Measurements from ENCODE around the gene HS3ST3A1.

Gene HS3ST3A1

DNA sequence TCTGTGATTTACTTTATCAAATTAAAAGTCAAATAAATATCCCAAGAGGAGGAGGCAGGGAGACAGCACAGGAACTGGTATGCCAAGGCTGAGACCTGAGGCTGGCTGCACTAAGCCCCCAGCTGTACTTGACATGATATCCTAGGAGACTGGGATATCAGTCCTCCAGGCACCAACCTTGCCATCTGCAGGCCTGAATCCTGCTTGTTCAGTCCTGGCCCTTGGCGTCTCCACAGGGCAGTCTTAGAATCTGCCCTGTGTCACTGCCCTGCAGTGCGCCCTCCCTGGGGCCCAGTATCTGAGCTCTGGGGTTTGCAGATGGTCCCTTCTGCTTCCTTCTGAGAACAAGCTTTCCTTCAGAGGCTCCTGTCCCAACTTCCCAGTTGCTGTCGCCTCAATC lies 75.9 kb downstream of the HS3ST3A1 start:
- Histone ChIP-seq H3K27me3 (replicated peaks in 2 of 5; ENCODE audit: control insufficient read depth in 4 of 5, insufficient read depth in 5 of 5, low read length in 4 of 5) (no peaks in the 10 kb centered on the region), H3K9me3 (ENCODE audit: control extremely low read depth in 1 of 5, control insufficient read depth in 4 of 5, insufficient read depth in 2 of 5, low read depth in 1 of 5, low read length in 4 of 5) (no peaks in the 10 kb centered on the region), H3K27ac (ENCODE audit: insufficient read depth in 1 of 2, low read depth in 1 of 2, low read length in 2 of 2, poor library complexity in 1 of 2, severe bottlenecking in 2 of 2) (no peak overlapping the region), H3K4me1 (ENCODE audit: control extremely low read depth in 1 of 4, control insufficient read depth in 4 of 4, insufficient read depth in 4 of 4, low read length in 3 of 4) (peaks cover 0 to 3% (median 0%) of the 10 kb centered on the region in 4 experiments), H3K36me3 (ENCODE audit: control insufficient read depth in 4 of 4, insufficient read depth in 4 of 4, low read length in 3 of 4) (no peaks in the 10 kb centered on the region), H3K4me3 (ENCODE audit: control insufficient read depth in 1 of 7, extremely low read depth in 1 of 7, insufficient read depth in 4 of 7, low read depth in 2 of 7, low read length in 6 of 7) (no peak overlapping the region)
- 94% methylated on average over 2 of the region's 3 CpGs for WGBS (ENCODE audit: insufficient coverage)
- ChIA-PET CTCF (no interaction called here), POLR2A (interaction anchor here (0.6 kb wide), 1 partner anchor 47 kb away, joined by 3 read pairs; no protein-coding TSS in a partner anchor)
- DNase-seq, result no peak

DNA sequence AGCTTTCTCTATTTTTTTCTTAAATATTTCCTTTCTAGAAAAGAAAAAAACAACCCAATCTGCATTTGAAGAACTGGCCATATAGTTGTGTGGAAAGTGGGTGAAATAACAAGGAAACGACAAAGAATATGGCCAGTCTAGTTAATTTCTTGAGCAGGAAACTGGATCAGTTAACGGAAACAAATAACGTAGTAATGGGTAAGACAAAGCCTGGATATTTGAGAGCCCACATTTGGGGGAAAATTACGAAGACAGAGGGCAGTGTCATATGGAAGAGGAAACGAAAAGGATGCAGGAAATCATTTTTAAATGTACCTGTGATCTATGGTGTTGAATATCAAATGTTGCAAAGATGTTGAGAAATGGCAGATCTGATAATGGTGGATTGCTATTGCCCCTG lies 78.6 kb downstream of the HS3ST3A1 start:
- H3K27ac ChIP-seq (ENCODE audit: insufficient read depth in 1 of 2, low read depth in 1 of 2, low read length in 2 of 2, poor library complexity in 1 of 2, severe bottlenecking in 2 of 2), result no peak overlapping the region
- ChIA-PET CTCF (interaction anchor here (0.6 kb wide), 1 partner anchor 356 kb away, joined by 3 read pairs; no protein-coding TSS in a partner anchor), POLR2A (no interaction called here)
- H3K9me3 ChIP-seq (ENCODE audit: control extremely low read depth in 1 of 5, control insufficient read depth in 4 of 5, insufficient read depth in 2 of 5, low read depth in 1 of 5, low read length in 4 of 5), result peaks cover 0 to 4% (median 0%) of the 10 kb centered on the region in 5 experiments
- no peak overlapping the region for H3K4me3 ChIP-seq (ENCODE audit: control insufficient read depth in 1 of 7, extremely low read depth in 1 of 7, insufficient read depth in 4 of 7, low read depth in 2 of 7, low read length in 6 of 7)
- H3K27me3 ChIP-seq (replicated peaks in 2 of 5; ENCODE audit: control insufficient read depth in 4 of 5, insufficient read depth in 5 of 5, low read length in 4 of 5), result no peaks in the 10 kb centered on the region
- peaks cover 0 to 3% (median 0%) of the 10 kb centered on the region in 4 experiments for H3K4me1 ChIP-seq (ENCODE audit: control extremely low read depth in 1 of 4, control insufficient read depth in 4 of 4, insufficient read depth in 4 of 4, low read length in 3 of 4)
- 100% methylated on average over 5 of the region's 5 CpGs for WGBS (ENCODE audit: insufficient coverage)
- no peak for DNase-seq
- no peaks in the 10 kb centered on the region for H3K36me3 ChIP-seq (ENCODE audit: control insufficient read depth in 4 of 4, insufficient read depth in 4 of 4, low read length in 3 of 4)

DNA sequence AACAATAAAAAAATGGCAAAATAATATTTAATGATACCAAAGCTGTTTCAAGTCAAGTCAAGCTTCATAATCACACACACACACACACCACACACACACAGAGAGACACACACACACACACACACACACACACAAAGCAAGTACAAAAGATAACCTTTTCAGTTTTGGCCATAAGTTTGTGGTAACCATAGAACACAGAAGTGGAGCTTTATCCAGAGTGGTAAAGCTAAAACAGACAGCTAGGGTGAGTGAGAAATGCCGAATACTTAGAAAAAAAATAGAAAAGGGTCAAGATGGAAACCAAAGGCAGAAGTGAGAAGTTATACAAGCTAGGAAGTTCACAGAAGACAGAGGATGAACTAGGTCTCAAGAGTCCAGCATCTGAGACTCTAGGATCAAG lies 79.0 kb downstream of the HS3ST3A1 start:
- H3K4me1 ChIP-seq (ENCODE audit: control extremely low read depth in 1 of 4, control insufficient read depth in 4 of 4, insufficient read depth in 4 of 4, low read length in 3 of 4), result peaks cover 0 to 3% (median 0%) of the 10 kb centered on the region in 4 experiments
- POLR2A ChIA-PET, result no interaction called here
- peak overlapping the region in 1 of 2 experiments; percentile 17 for H3K27ac ChIP-seq (ENCODE audit: insufficient read depth in 1 of 2, low read depth in 1 of 2, low read length in 2 of 2, poor library complexity in 1 of 2, severe bottlenecking in 2 of 2)
- 100% methylated on average over 1 of the region's 1 CpG for WGBS (ENCODE audit: insufficient coverage)
- H3K9me3 ChIP-seq (ENCODE audit: control extremely low read depth in 1 of 5, control insufficient read depth in 4 of 5, insufficient read depth in 2 of 5, low read depth in 1 of 5, low read length in 4 of 5), result peaks cover 0 to 4% (median 0%) of the 10 kb centered on the region in 5 experiments
- no peak overlapping the region for H3K4me3 ChIP-seq (ENCODE audit: control insufficient read depth in 1 of 7, extremely low read depth in 1 of 7, insufficient read depth in 4 of 7, low read depth in 2 of 7, low read length in 6 of 7)
- CTCF ChIA-PET, result interaction anchor here (0.6 kb wide), 1 partner anchor 357 kb away, joined by 3 read pairs; no protein-coding TSS in a partner anchor
- no peaks in the 10 kb centered on the region for H3K27me3 ChIP-seq (replicated peaks in 2 of 5; ENCODE audit: control insufficient read depth in 4 of 5, insufficient read depth in 5 of 5, low read length in 4 of 5)
- no peak for DNase-seq
- H3K36me3 ChIP-seq (ENCODE audit: control insufficient read depth in 4 of 4, insufficient read depth in 4 of 4, low read length in 3 of 4), result no peaks in the 10 kb centered on the region

GRCh38 chr17:13521784-13522183 lies 79.9 kb downstream of the HS3ST3A1 start:
- H3K4me3 ChIP-seq (ENCODE audit: control insufficient read depth in 1 of 7, extremely low read depth in 1 of 7, insufficient read depth in 4 of 7, low read depth in 2 of 7, low read length in 6 of 7), result no peak overlapping the region
- no peaks in the 10 kb centered on the region for H3K36me3 ChIP-seq (ENCODE audit: control insufficient read depth in 4 of 4, insufficient read depth in 4 of 4, low read length in 3 of 4)
- POLR2A ChIA-PET, result no interaction called here
- H3K27ac ChIP-seq (ENCODE audit: insufficient read depth in 1 of 2, low read depth in 1 of 2, low read length in 2 of 2, poor library complexity in 1 of 2, severe bottlenecking in 2 of 2), result no peak overlapping the region
- CTCF ChIA-PET, result no interaction called here
- WGBS (ENCODE audit: insufficient coverage), result no CpG with 5 or more reads among the region's 4 CpGs
- H3K4me1 ChIP-seq (ENCODE audit: control extremely low read depth in 1 of 4, control insufficient read depth in 4 of 4, insufficient read depth in 4 of 4, low read length in 3 of 4), result peaks cover 0 to 3% (median 0%) of the 10 kb centered on the region in 4 experiments
- DNase-seq, result no peak
- no peaks in the 10 kb centered on the region for H3K27me3 ChIP-seq (replicated peaks in 2 of 5; ENCODE audit: control insufficient read depth in 4 of 5, insufficient read depth in 5 of 5, low read length in 4 of 5)
- peaks cover 0 to 4% (median 0%) of the 10 kb centered on the region in 5 experiments for H3K9me3 ChIP-seq (ENCODE audit: control extremely low read depth in 1 of 5, control insufficient read depth in 4 of 5, insufficient read depth in 2 of 5, low read depth in 1 of 5, low read length in 4 of 5)

GRCh38 chr17:13520899-13521572 lies 80.7 kb downstream of the HS3ST3A1 start:
- no peak for DNase-seq
- H3K4me1 ChIP-seq (ENCODE audit: control extremely low read depth in 1 of 4, control insufficient read depth in 4 of 4, insufficient read depth in 4 of 4, low read length in 3 of 4), result peaks cover 0 to 3% (median 0%) of the 10 kb centered on the region in 4 experiments
- POLR2A ChIA-PET, result no interaction called here
- H3K27me3 ChIP-seq (replicated peaks in 2 of 5; ENCODE audit: control insufficient read depth in 4 of 5, insufficient read depth in 5 of 5, low read length in 4 of 5), result no peaks in the 10 kb centered on the region
- H3K9me3 ChIP-seq (ENCODE audit: control extremely low read depth in 1 of 5, control insufficient read depth in 4 of 5, insufficient read depth in 2 of 5, low read depth in 1 of 5, low read length in 4 of 5), result peaks cover 0 to 4% (median 0%) of the 10 kb centered on the region in 5 experiments
- H3K27ac ChIP-seq (ENCODE audit: insufficient read depth in 1 of 2, low read depth in 1 of 2, low read length in 2 of 2, poor library complexity in 1 of 2, severe bottlenecking in 2 of 2), result no peak overlapping the region
- no peaks in the 10 kb centered on the region for H3K36me3 ChIP-seq (ENCODE audit: control insufficient read depth in 4 of 4, insufficient read depth in 4 of 4, low read length in 3 of 4)
- CTCF ChIA-PET, result no interaction called here
- 95% methylated on average over 4 of the region's 6 CpGs for WGBS (ENCODE audit: insufficient coverage)
- H3K4me3 ChIP-seq (ENCODE audit: control insufficient read depth in 1 of 7, extremely low read depth in 1 of 7, insufficient read depth in 4 of 7, low read depth in 2 of 7, low read length in 6 of 7), result no peak overlapping the region

DNA sequence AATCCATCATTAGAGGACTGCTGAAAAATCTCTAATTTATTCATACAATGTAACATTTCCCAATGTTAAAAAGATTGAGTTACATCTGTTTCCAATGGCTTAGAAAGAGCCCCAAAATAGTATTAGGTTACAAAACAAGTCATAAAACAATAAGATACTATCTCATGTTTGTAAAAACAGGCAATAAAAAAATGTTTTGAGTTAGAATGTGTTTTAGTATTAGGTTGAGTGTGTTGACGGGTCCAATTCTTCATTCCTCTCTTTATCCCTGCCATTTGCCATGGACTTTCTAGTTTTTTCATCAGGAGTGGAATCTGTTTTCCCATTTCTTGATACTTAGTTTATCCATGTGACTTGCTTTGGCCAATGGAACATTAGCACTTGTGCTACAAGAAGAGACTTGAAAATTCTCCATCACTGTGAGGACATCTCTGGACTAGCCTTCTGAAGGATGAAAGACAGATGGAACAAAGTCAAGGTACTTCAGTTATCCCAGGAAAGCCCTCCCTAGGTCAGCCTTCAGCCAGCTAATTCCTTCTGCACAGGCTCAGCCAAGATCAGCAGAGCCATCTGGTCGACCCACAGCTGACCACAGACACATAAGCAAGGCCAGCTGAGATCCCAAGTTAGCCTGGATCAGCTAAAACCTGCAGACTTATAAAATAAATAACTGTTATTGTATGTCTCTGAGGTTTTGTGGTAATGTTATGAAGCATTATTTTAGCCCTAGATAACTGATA lies 83.3 kb downstream of the HS3ST3A1 start:
- 100% methylated on average over 1 of the region's 2 CpGs for WGBS (ENCODE audit: insufficient coverage)
- peaks cover 0 to 4% (median 0%) of the 10 kb centered on the region in 5 experiments for H3K9me3 ChIP-seq (ENCODE audit: control extremely low read depth in 1 of 5, control insufficient read depth in 4 of 5, insufficient read depth in 2 of 5, low read depth in 1 of 5, low read length in 4 of 5)
- H3K27me3 ChIP-seq (replicated peaks in 2 of 5; ENCODE audit: control insufficient read depth in 4 of 5, insufficient read depth in 5 of 5, low read length in 4 of 5), result peaks cover 0 to 2% (median 0%) of the 10 kb centered on the region in 5 experiments
- no peak overlapping the region for H3K4me3 ChIP-seq (ENCODE audit: control insufficient read depth in 1 of 7, extremely low read depth in 1 of 7, insufficient read depth in 4 of 7, low read depth in 2 of 7, low read length in 6 of 7)
- H3K4me1 ChIP-seq (ENCODE audit: control extremely low read depth in 1 of 4, control insufficient read depth in 4 of 4, insufficient read depth in 4 of 4, low read length in 3 of 4), result no peaks in the 10 kb centered on the region
- CTCF ChIA-PET, result no interaction called here
- no peak for DNase-seq
- POLR2A ChIA-PET, result no interaction called here
- H3K27ac ChIP-seq (ENCODE audit: insufficient read depth in 1 of 2, low read depth in 1 of 2, low read length in 2 of 2, poor library complexity in 1 of 2, severe bottlenecking in 2 of 2), result no peak overlapping the region
- no peaks in the 10 kb centered on the region for H3K36me3 ChIP-seq (ENCODE audit: control insufficient read depth in 4 of 4, insufficient read depth in 4 of 4, low read length in 3 of 4)

DNA sequence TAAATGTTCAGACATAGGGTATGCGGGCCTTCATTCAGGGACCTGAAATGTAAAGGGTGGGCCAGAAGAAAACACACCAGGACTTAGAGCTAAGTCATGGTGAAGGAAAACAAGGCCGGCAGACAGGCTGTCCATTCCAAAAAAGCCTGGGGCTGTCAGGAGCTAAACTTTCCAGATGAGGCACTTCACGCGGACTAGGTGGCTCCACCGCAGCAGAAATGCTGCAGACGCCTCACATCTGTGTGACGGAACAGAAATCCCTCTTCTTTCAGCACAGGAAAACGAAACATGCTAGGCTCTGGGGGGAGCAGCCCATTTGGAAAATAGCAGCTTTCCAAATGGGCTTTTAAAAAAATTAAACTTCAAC lies 88.7 kb downstream of the HS3ST3A1 start:
- ChIA-PET POLR2A (no interaction called here), CTCF (interaction anchor here (1.3 kb wide), 1 partner anchor 9 kb away, joined by 5 read pairs; no protein-coding TSS in a partner anchor)
- Histone ChIP-seq H3K36me3 (ENCODE audit: control insufficient read depth in 4 of 4, insufficient read depth in 4 of 4, low read length in 3 of 4) (no peaks in the 10 kb centered on the region), H3K27ac (ENCODE audit: insufficient read depth in 1 of 2, low read depth in 1 of 2, low read length in 2 of 2, poor library complexity in 1 of 2, severe bottlenecking in 2 of 2) (no peak overlapping the region), H3K4me3 (ENCODE audit: control insufficient read depth in 1 of 7, extremely low read depth in 1 of 7, insufficient read depth in 4 of 7, low read depth in 2 of 7, low read length in 6 of 7) (no peak overlapping the region), H3K9me3 (ENCODE audit: control extremely low read depth in 1 of 5, control insufficient read depth in 4 of 5, insufficient read depth in 2 of 5, low read depth in 1 of 5, low read length in 4 of 5) (no peaks in the 10 kb centered on the region), H3K4me1 (ENCODE audit: control extremely low read depth in 1 of 4, control insufficient read depth in 4 of 4, insufficient read depth in 4 of 4, low read length in 3 of 4) (peaks cover 0 to 21% (median 3%) of the 10 kb centered on the region in 4 experiments), H3K27me3 (replicated peaks in 2 of 5; ENCODE audit: control insufficient read depth in 4 of 5, insufficient read depth in 5 of 5, low read length in 4 of 5) (peaks cover 0 to 2% (median 0%) of the 10 kb centered on the region in 5 experiments)
- WGBS (ENCODE audit: insufficient coverage), result 82% methylated on average over 8 of the region's 8 CpGs
- DNase-seq, result no peak
